Suprapubic skin (tissue), 4 donors: ENCODE data around the gene DPYSL3. TPM values are rescaled to one million over a fixed set of nuclear protein-coding genes. Genes with fewer than 3 reads are reported as not detected.

ENCODE experiments used
- DNase-seq, 2 donors: peaks; one replicate each; pipeline ENCODE4 v3.0.0-alpha.2; 2019; ENCODE audit warnings: low spot score in 2 of 2
- H3K27ac ChIP-seq: fragments of 200-600 bp; sonication (generic); one replicate; pipeline ENCODE4 v1.5.1; 2019
- H3K27me3 ChIP-seq: fragments of 200-600 bp; sonication (generic); one replicate; pipeline ENCODE4 v1.5.1; 2019
- H3K36me3 ChIP-seq: fragments of 200-600 bp; sonication (generic); one replicate; pipeline ENCODE4 v1.5.1; 2019
- H3K4me1 ChIP-seq: fragments of 200-600 bp; sonication (generic); one replicate; pipeline ENCODE4 v1.5.1; 2019
- H3K4me3 ChIP-seq: fragments of 200-600 bp; sonication (generic); one replicate; pipeline ENCODE4 v1.5.1; 2019; ENCODE audit warnings: mild to moderate bottlenecking
- H3K9me3 ChIP-seq: fragments of 200-600 bp; sonication (generic); one replicate; pipeline ENCODE4 v1.5.1; 2019
- EP300 ChIP-seq: sonication (generic); formaldehyde crosslinking; IDR thresholded peaks from one replicate; pipeline ENCODE4 v1.6.1; 2017; ENCODE audit warnings: antibody characterized with exemption
- POLR2A ChIP-seq, 2 donors: fragments of 450-650 bp; IDR thresholded peaks; one replicate each; pipeline ENCODE4 v1.6.1; 2017; ENCODE audit warnings: antibody characterized with exemption in 2 of 2, mild to moderate bottlenecking in 2 of 2, moderate library complexity in 2 of 2
- POLR2AphosphoS5 ChIP-seq, 3 donors: sonication (generic); formaldehyde crosslinking; IDR thresholded peaks; one replicate each; pipeline ENCODE4 v1.6.1; 2017; ENCODE audit warnings: antibody characterized with exemption in 3 of 3
- WGBS: methylation state at CpG from one replicate; pipeline ENCODE4 v1.1.5; 2018; 5-methylcytosine and 5-hydroxymethylcytosine counted together
- total RNA-seq, 4 donors: library from RNA; depleted of rRNA; stranded (reverse); fragments of >200 nt; gene quantifications; one replicate each; pipeline ENCODE4 v1.1.0, GENCODE V29; 2016
- TF ChIP-seq, protein P1 (sequence below), 2 donors: fragments of 200-600 bp in 1 of 2; fragments of 450-650 bp in 1 of 2; sonication (generic) in 1 of 2; IDR thresholded peaks; one replicate each; pipeline ENCODE4 v1.5.1; 2016 to 2019; ENCODE audit warnings: antibody characterized with exemption in 2 of 2, mild to moderate bottlenecking in 1 of 2, moderate library complexity in 1 of 2

Gene DPYSL3
- total RNA-seq, 4 donors from 2014 or later = 12.0 to 22.2 (median 16.6) TPM

- no peaks in the 10 kb centered on the region for H3K27me3 ChIP-seq
- H3K27ac ChIP-seq = no peak overlapping the region
- WGBS = 50% methylated on average over 3 of the region's 3 CpGs
- H3K9me3 ChIP-seq = no peaks in the 10 kb centered on the region
- no peak for DNase-seq
- no peak overlapping the region for H3K4me3 ChIP-seq
- H3K4me1 ChIP-seq = no peaks in the 10 kb centered on the region
- H3K36me3 ChIP-seq = no peaks in the 10 kb centered on the region
- TF ChIP-seq, protein P1, sequence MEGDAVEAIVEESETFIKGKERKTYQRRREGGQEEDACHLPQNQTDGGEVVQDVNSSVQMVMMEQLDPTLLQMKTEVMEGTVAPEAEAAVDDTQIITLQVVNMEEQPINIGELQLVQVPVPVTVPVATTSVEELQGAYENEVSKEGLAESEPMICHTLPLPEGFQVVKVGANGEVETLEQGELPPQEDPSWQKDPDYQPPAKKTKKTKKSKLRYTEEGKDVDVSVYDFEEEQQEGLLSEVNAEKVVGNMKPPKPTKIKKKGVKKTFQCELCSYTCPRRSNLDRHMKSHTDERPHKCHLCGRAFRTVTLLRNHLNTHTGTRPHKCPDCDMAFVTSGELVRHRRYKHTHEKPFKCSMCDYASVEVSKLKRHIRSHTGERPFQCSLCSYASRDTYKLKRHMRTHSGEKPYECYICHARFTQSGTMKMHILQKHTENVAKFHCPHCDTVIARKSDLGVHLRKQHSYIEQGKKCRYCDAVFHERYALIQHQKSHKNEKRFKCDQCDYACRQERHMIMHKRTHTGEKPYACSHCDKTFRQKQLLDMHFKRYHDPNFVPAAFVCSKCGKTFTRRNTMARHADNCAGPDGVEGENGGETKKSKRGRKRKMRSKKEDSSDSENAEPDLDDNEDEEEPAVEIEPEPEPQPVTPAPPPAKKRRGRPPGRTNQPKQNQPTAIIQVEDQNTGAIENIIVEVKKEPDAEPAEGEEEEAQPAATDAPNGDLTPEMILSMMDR (IDR thresholded peaks at IDR 0.05) = no peak
- TF ChIP-seq POLR2A (IDR thresholded peaks at IDR 0.05) = no peak
- TF ChIP-seq EP300 = no peak
- no peak for TF ChIP-seq POLR2AphosphoS5 (IDR thresholded peaks at IDR 0.05)
Measured at GRCh38 chr5:147522435-147522834, 12.6 kb upstream of the DPYSL3 start.

DNA sequence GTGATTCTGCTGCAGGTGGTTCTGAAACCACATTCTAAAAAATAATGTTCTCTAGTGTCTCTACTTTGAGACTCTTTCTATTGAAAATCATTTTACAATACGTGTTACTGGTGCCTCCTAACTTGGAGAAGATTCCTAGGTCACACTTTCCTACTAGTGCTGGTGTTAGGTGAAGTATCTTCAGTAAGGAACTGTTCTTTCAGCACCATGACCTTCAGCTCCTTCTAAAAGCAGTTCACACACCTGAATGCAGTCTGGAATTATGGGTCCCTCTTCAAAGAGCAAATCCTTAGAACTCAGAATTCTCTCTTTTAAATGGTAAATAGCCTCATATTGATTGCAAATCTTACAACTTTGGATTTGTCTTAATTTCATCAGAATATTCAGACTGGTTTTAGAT, 10.6 kb upstream of the DPYSL3 start:
- Histone ChIP-seq H3K4me3 (no peak overlapping the region), H3K9me3 (no peaks in the 10 kb centered on the region), H3K4me1 (no peaks in the 10 kb centered on the region), H3K27ac (no peak overlapping the region), H3K36me3 (no peaks in the 10 kb centered on the region), H3K27me3 (no peaks in the 10 kb centered on the region)
- no peak for DNase-seq
- WGBS = 50% methylated on average over 1 of the region's 1 CpG
- TF ChIP-seq POLR2AphosphoS5 (IDR thresholded peaks at IDR 0.05) = no peak
- TF ChIP-seq, protein P1 (IDR thresholded peaks at IDR 0.05) = no peak
- no peak for TF ChIP-seq POLR2A (IDR thresholded peaks at IDR 0.05)
- TF ChIP-seq EP300 = no peak

GRCh38 chr5:147519380-147519779, 9.5 kb upstream of the DPYSL3 start:
- Histone ChIP-seq H3K9me3 (no peaks in the 10 kb centered on the region), H3K4me1 (no peaks in the 10 kb centered on the region), H3K36me3 (no peaks in the 10 kb centered on the region), H3K27ac (no peak overlapping the region), H3K4me3 (no peak overlapping the region), H3K27me3 (no peaks in the 10 kb centered on the region)
- no peak for DNase-seq
- WGBS = 68% methylated on average over 1 of the region's 1 CpG
- TF ChIP-seq, protein P1 (IDR thresholded peaks at IDR 0.05) = no peak
- TF ChIP-seq EP300 (no peak), POLR2AphosphoS5 (IDR thresholded peaks at IDR 0.05) (no peak)

DNA sequence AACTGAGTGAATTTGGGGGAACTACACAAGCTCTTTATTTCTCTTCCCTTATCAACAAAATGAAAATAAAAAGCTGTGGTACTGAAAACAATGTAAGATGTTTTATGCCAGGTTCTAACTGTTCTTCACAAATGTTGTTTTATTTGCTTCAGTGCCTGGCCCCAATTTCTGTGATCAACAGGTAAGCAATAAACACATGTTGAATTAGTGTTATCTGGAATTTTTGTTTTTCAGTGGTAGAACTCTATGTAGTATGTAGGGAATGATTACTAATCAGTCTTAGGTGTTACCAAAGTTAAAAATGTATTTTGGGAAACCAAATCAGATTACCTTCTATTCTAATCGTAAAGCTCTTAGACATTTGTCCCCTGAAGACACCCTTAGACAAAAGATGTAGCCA, 7.5 kb upstream of the DPYSL3 start:
- Histone ChIP-seq H3K9me3 (no peaks in the 10 kb centered on the region), H3K4me3 (no peak overlapping the region), H3K27ac (no peak overlapping the region), H3K36me3 (no peaks in the 10 kb centered on the region), H3K27me3 (no peaks in the 10 kb centered on the region), H3K4me1 (no peaks in the 10 kb centered on the region)
- 98% methylated on average over 1 of the region's 1 CpG for WGBS
- TF ChIP-seq, protein P1 (IDR thresholded peaks at IDR 0.05) = no peak
- TF ChIP-seq POLR2AphosphoS5 (IDR thresholded peaks at IDR 0.05) = no peak
- no peak for TF ChIP-seq POLR2A (IDR thresholded peaks at IDR 0.05)
- TF ChIP-seq EP300 = no peak
- DNase-seq = no peak

DNA sequence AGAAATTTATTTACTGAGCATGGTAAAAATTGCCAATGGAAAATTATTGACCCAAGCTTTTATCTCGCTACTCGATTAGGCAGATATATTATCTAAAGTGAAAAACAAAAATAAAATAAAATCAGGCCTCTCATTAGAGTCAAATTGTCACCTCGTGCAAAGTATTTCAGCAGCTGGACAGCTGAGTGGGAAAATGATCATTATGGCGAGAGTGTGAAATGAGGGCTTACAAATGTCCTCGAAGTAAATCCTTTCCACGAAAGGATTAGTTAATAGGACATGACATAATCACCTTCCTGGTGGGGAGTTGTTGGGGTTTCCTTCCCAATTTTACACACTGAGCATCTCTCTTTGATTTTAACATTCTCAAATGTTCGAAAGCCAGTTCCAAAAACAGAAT, 5.4 kb upstream of the DPYSL3 start:
- WGBS = 73% methylated on average over 7 of the region's 7 CpGs
- no peaks in the 10 kb centered on the region for H3K27me3 ChIP-seq
- no peaks in the 10 kb centered on the region for H3K4me1 ChIP-seq
- H3K9me3 ChIP-seq = no peaks in the 10 kb centered on the region
- TF ChIP-seq EP300 (no peak), POLR2AphosphoS5 (IDR thresholded peaks at IDR 0.05) (no peak), POLR2A (IDR thresholded peaks at IDR 0.05) (no peak)
- TF ChIP-seq, protein P1 (IDR thresholded peaks at IDR 0.05) = no peak
- no peak overlapping the region for H3K27ac ChIP-seq
- no peak for DNase-seq
- H3K4me3 ChIP-seq = no peak overlapping the region
- H3K36me3 ChIP-seq = no peaks in the 10 kb centered on the region
